ENCODE data around the gene ISCU.
A peak's percentile ranks its signal among the peaks of the same experiment; 100 is the strongest.
"Not testable (repeated sequence)": the region's sequence is repeated elsewhere in the genome, so short reads cannot be mapped to it uniquely, and the experiment has no call there.

The ISCU gene

DNA sequence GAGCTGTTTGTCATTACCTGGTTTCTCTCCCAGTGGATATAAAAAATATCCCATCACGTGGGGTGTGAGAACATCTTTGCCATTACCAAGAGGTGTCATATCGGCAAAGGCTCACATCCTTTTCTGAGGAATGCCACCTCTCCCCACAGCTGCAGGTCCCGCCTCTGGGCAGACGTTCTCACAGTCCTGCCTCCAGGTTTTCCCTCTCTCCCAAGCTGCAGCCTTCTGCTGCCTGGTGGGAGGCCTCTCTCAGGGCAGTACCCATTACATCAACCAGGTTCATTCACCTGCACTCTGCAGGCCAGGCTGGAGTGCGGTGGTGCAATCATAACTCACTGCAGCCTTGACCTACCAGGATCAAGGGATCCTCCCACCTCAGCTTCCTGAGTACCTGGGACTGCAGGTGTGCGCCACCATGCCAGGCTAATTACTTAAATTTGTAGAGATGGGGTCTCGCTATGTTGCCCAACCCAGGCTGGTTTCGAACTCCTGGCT, 50.4 kb downstream of the ISCU start:
- DNase-seq (ENCODE audit: insufficient read length, low spot score) (no peak), FAIRE-seq (peak; percentile 64)
- TF ChIP-seq SPI1 (IDR thresholded peaks at IDR 0.05; ENCODE audit: low read depth, low read length) (no peak), PAX5 (IDR thresholded peaks at IDR 0.05; ENCODE audit: insufficient read depth, low read length, severe bottlenecking) (no peak), POLR2AphosphoS5 (IDR thresholded peaks at IDR 0.05; ENCODE audit: low read depth, low read length) (no peak), TAF1 (IDR thresholded peaks at IDR 0.05; ENCODE audit: low read depth, low read length) (no peak), POU2F2 (IDR thresholded peaks at IDR 0.05; ENCODE audit: low read depth, low read length) (no peak), POLR2A (IDR thresholded peaks at IDR 0.05; ENCODE audit: low read depth, low read length) (no peak)

DNA sequence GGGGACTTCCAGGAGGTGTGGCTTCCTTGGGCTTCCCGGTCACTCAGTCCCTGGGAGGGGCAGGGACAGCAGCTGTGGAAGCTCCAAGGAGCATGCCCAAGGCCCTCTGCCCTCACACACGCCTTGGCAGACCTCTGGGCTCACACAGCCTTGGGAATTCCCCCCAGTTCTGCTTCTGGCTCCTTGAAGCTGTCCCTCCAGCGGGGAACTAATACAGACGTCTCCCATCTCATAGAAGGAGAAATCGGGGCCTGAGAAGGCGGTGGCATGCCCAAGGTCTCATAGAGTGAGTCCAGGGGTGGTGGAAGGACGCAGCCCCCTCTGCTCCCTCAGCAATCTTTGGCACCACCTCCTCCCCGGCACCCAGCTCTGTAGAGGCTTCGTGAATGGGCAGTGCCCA, 51.2 kb downstream of the ISCU start:
- FAIRE-seq (no peak), DNase-seq (ENCODE audit: insufficient read length, low spot score) (no peak)
- TF ChIP-seq PAX5 (IDR thresholded peaks at IDR 0.05; ENCODE audit: insufficient read depth, low read length, severe bottlenecking) (no peak), POLR2AphosphoS5 (IDR thresholded peaks at IDR 0.05; ENCODE audit: low read depth, low read length) (no peak), TAF1 (IDR thresholded peaks at IDR 0.05; ENCODE audit: low read depth, low read length) (no peak), SPI1 (IDR thresholded peaks at IDR 0.05; ENCODE audit: low read depth, low read length) (no peak), POLR2A (IDR thresholded peaks at IDR 0.05; ENCODE audit: low read depth, low read length) (no peak), POU2F2 (IDR thresholded peaks at IDR 0.05; ENCODE audit: low read depth, low read length) (no peak)

GRCh38 chr12:108614041-108614440, 51.6 kb downstream of the ISCU start:
- no peak for TF ChIP-seq POLR2A (IDR thresholded peaks at IDR 0.05; ENCODE audit: low read depth, low read length)
- no peak for FAIRE-seq
- DNase-seq (ENCODE audit: insufficient read length, low spot score): no peak

DNA sequence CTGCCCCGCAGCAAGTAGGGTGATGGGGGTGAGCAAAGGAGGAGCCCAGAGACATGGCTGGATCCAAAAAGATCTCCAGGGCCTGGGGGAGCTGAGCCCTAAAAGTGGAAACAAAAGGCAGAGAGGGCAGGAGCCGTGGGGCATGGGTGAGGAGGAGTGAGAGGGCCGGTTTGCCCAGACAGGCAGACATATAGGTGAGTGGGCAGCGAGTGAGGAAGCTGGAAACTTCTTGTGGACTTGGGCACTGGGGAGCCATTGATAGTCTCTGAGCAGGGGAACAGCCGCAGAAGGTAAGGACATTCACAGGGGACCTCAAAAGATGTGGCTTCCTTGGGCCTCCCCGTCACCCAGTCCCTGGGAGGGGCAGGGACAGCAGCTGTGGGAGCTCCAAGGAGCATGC, 52.2 kb downstream of the ISCU start:
- DNase-seq (ENCODE audit: insufficient read length, low spot score) (no peak), FAIRE-seq (no peak)
- TF ChIP-seq POLR2A (IDR thresholded peaks at IDR 0.05; ENCODE audit: low read depth, low read length): no peak

GRCh38 chr12:108615918-108616317, 53.5 kb downstream of the ISCU start:
- FAIRE-seq (no peak), DNase-seq (ENCODE audit: insufficient read length, low spot score) (no peak)
- TF ChIP-seq POU2F2 (IDR thresholded peaks at IDR 0.05; ENCODE audit: low read depth, low read length) (peak; percentile 27; the same call in 1 of the 2 replicates), POLR2AphosphoS5 (IDR thresholded peaks at IDR 0.05; ENCODE audit: low read depth, low read length) (no peak)

GRCh38 chr12:108616359-108616758, 54.0 kb downstream of the ISCU start:
- no peak for DNase-seq (ENCODE audit: insufficient read length, low spot score)
- no peak for FAIRE-seq
- TF ChIP-seq POU2F2 (IDR thresholded peaks at IDR 0.05; ENCODE audit: low read depth, low read length): no peak
- no peak for TF ChIP-seq POLR2A (IDR thresholded peaks at IDR 0.05; ENCODE audit: low read depth, low read length)
- TF ChIP-seq SPI1 (IDR thresholded peaks at IDR 0.05; ENCODE audit: low read depth, low read length): no peak
- TF ChIP-seq TAF1 (IDR thresholded peaks at IDR 0.05; ENCODE audit: low read depth, low read length): no peak
- no peak for TF ChIP-seq PAX5 (IDR thresholded peaks at IDR 0.05; ENCODE audit: insufficient read depth, low read length, severe bottlenecking)

DNA sequence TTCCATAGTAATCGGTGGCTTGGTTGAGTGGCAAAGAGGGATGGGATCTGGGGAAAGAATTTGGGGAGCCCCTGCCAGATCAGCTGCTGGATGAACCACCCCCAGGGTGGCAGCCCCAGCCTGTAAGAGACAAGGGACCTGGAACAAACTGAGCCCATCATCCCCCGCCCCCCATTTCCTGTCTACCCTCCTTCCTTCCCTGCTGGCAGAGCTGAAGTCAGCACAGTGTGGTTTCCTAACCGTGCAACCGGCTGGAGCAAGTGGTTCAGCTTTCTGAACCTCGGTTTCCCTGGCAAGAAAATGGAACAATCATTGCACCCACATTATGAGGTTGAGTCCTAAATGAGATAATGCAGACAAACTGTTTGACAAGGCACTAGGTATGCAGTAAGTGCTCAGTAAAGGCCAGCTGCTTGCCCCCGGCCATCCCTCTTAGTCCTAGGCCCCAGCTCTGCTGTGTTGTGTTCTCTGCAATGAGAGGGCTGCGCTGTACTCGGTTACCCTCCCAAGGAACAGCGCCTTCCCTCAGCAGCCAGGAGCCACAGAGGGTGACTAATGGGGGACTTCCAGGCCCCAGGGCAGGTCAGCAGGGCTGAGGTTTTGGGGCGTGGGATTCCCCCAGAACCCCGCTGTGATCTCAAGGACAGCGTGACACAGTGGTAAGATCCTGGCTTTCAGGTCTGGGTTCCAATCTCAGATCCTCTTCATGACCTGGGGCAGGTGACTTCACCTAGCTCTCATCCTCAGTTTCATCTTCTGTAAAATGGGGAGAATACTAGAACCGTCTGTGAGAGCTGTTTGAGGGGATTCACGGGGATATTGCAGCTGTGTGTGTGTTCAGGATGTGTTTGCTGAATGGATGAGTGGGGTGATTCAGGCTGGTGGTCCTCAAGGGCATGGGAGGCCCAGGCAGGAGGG, 54.8 kb downstream of the ISCU start:
- TF ChIP-seq TAF1 (IDR thresholded peaks at IDR 0.05; ENCODE audit: low read depth, low read length): 0 out of 2 replicates have a peak, but pooled peaks have one; percentile 21
- TF ChIP-seq POLR2A (IDR thresholded peaks at IDR 0.05; ENCODE audit: low read depth, low read length): peak; percentile 57
- peak; percentile 83 for TF ChIP-seq SPI1 (IDR thresholded peaks at IDR 0.05; ENCODE audit: low read depth, low read length)
- peak; percentile 90; the same call in 1 of the 2 replicates for TF ChIP-seq POU2F2 (IDR thresholded peaks at IDR 0.05; ENCODE audit: low read depth, low read length)
- TF ChIP-seq POLR2AphosphoS5 (IDR thresholded peaks at IDR 0.05; ENCODE audit: low read depth, low read length): peak; percentile 68
- TF ChIP-seq PAX5 (IDR thresholded peaks at IDR 0.05; ENCODE audit: insufficient read depth, low read length, severe bottlenecking): peak; percentile 65
- FAIRE-seq (peak; percentile 88), DNase-seq (ENCODE audit: insufficient read length, low spot score) (peak; percentile 64)

- DNase-seq (ENCODE audit: insufficient read length, low spot score) (peak; percentile 68), FAIRE-seq (peak; percentile 67)
- no peak for TF ChIP-seq PAX5 (IDR thresholded peaks at IDR 0.05; ENCODE audit: insufficient read depth, low read length, severe bottlenecking)
- TF ChIP-seq POLR2AphosphoS5 (IDR thresholded peaks at IDR 0.05; ENCODE audit: low read depth, low read length): no peak
- TF ChIP-seq POLR2A (IDR thresholded peaks at IDR 0.05; ENCODE audit: low read depth, low read length): no peak
- TF ChIP-seq TAF1 (IDR thresholded peaks at IDR 0.05; ENCODE audit: low read depth, low read length): no peak
- TF ChIP-seq SPI1 (IDR thresholded peaks at IDR 0.05; ENCODE audit: low read depth, low read length): no peak
- no peak for TF ChIP-seq POU2F2 (IDR thresholded peaks at IDR 0.05; ENCODE audit: low read depth, low read length)
Measured at GRCh38 chr12:108618079-108618952, 55.9 kb downstream of the ISCU start.

DNA sequence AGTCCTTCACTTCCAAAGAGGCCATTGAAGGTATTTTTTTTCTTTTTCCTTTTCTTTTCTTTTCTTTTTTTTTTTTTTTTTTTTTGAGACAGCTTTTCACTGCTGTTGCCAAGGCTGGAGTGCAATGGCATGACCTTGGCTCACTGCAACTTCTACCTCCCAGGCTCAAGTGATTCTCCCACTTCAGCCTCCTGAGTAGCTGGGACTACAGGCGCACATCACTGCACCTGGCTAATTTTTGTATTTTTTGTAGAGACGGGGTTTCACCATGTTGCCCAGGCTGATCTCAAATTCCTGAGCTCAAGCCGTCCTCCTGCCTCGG, 56.5 kb downstream of the ISCU start:
- DNase-seq (ENCODE audit: insufficient read length, low spot score); FAIRE-seq: not testable (repeated sequence)
